GM19455 (cell line): ENCODE data around the gene TNRC6C.
"Not testable (repeated sequence)": the region's sequence is repeated elsewhere in the genome, so short reads cannot be mapped to it uniquely, and the experiment has no call there.

Experiments used
- ATAC-seq: cut with Tn5 transposase; IDR thresholded peaks from one replicate; pipeline ENCODE4 v1.9.1; 2021; ENCODE audit not compliant: unreplicated experiment

TNRC6C gene

DNA sequence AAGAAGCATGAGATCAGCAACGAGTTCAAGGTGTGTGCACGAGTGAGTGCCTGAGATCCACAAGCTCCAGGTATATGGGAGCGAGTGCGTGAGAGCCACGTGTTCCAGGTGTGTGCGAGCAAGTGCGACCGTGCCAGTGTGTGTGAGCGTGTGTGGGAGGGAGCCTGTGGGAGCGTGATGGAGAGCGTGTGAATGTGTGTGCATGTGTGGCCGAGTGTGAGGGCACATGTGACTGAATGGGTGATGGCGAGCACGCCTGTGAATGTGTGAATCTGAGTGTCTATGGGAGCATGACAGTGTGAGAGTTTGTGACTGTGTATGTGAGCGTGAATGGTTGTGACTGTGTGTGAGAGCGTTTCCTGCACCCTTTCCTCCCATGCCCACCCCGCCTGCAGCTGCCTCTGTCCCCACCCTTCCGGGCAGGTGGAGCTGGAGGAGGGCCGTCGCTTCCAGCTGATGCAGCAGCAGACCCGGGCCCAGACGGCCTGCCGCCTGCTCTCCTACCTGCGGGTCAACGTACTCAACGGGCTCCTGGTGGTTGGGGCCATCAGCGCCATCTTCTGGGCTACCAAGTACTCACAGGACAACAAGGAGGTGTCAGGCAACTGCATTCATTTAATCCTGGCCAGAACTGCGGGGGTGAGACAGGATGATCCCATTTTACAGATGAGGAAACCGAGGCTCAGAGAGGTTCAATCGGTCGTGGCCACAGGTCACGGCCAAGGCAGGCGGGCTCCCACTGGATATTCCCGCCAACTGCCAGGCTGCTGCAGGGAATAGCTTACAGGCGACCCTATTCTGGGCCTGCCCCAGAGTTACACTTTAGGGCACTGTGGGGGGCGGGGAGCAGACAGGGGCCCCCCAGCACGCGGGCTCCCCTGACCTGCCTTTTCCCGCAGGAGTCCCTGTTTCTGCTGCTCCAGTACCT, 175.7 kb downstream of the TNRC6C start:
- no peak for ATAC-seq

GRCh38 chr17:78134899-78135385, 176.4 kb downstream of the TNRC6C start:
- no peak for ATAC-seq

- no peak for ATAC-seq
Measured at GRCh38 chr17:78135858-78136500, 177.5 kb downstream of the TNRC6C start.

- no peak for ATAC-seq
Measured at GRCh38 chr17:78137392-78138203, 179.1 kb downstream of the TNRC6C start.

DNA sequence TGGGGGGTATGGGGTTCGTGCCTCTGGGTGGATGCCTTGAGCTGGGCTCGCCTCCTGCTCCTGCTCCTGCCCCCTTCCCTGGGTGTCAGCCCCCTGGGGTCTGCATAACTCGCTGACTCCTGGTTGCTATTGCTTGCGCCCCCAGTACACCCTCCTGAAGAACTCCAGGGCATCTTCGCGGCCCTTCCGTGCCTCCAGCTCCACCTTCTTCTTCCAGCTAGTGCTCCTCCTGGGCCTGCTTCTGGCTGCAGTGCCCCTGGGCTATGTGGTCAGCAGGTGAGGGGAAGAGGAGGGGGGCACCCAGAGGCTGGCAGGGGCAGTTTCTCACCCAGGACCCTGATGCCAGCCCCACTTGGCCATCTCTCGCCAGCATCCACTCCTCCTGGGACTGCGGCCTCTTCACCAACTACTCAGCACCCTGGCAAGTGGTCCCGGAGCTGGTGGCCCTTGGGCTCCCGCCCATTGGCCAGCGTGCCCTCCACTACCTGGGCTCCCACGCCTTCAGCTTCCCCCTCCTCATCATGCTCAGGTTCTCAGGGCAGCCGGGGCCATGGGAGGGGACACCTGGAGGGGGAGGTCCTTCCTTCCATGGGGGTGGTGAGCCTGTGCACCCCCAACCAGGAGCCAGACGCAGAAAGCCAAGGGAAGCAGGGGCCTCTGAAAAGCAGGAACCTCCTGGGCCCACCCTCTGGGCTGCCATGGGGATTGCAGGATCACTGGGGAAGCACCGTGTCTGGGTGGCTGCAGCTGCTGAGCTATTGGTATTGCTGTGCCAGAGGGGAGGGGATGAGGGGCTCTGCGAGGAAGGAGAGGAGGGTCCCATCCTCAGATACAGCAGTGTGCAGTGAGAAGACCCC, 179.9 kb downstream of the TNRC6C start:
- no peak for ATAC-seq

GRCh38 chr17:78139861-78140168, 181.3 kb downstream of the TNRC6C start:
- not testable (repeated sequence) for ATAC-seq

DNA sequence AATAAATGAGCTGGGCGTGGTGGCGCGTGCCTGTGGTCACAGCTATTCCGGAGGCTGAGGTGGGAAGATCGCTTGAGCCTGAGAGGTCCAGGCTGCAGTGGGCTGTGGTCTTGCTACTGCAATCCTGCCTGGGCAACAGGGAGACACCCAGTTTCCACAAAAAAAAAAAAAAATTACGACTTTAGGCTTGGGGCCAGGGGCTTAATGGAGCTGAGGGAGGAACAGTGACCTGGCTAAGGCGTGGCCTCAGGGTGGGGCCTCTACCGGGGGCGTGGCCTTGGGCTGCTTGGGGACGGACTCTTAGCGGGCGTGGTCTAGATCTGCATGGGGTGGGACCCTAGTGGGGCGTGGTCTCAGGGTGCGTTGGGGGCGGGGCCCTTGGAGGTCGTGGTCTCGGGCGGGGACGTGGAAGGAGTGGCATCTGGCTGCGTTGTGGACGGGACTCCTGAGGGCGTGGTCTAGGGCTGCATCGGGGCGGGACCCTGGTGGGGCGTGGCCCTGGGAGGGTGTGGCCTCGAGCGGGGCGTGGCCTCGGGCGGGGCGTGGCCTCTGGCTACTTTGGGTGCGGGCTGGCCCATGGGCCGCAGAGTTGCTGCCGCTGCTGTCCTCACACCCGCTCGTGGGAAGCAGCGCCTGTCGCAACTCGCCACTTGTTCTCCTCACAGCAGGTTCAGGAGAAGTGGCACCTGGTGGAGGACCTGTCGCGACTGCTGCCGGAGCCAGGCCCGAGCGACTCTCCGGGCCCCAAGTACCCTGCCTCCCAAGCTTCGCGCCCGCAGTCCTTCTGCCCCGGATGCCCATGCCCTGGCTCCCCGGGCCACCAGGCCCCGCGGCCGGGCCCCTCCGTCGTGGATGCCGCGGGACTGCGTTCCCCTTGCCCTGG, 181.9 kb downstream of the TNRC6C start:
- peak; percentile 70 for ATAC-seq

DNA sequence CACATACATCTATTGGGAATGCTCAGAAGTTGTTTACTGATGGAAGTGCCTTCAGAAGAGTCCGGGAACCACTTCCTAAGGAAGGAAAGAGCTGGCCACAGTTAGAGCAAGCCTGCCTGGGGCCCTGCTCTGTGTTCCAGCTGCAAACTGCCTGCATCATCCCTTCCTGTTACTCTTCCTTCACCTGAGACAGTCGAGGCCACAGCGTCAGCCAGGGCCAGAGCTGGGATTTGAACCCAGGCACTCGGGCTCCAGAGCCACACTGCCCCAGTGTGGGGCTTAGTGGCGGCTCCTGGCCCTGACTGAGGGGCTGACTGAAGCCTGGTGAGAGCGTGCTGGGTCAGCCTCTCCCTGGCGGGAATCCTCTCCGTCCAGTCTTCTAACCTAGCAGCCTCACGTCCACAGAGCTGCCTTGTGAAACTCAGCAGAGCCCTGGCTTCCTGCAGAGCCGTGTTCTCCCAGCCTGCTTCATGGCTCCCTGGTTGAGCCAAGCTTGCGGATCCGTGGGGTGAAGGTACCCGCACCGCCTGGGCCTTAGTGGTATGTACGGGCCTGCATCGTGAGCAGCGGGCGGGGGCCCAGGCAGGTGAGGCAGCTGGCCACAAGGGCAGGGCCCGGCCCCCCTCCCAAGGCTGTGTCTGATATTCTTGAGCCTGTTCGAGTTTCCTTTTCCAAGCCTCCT, 183.1 kb downstream of the TNRC6C start:
- ATAC-seq, result no peak

DNA sequence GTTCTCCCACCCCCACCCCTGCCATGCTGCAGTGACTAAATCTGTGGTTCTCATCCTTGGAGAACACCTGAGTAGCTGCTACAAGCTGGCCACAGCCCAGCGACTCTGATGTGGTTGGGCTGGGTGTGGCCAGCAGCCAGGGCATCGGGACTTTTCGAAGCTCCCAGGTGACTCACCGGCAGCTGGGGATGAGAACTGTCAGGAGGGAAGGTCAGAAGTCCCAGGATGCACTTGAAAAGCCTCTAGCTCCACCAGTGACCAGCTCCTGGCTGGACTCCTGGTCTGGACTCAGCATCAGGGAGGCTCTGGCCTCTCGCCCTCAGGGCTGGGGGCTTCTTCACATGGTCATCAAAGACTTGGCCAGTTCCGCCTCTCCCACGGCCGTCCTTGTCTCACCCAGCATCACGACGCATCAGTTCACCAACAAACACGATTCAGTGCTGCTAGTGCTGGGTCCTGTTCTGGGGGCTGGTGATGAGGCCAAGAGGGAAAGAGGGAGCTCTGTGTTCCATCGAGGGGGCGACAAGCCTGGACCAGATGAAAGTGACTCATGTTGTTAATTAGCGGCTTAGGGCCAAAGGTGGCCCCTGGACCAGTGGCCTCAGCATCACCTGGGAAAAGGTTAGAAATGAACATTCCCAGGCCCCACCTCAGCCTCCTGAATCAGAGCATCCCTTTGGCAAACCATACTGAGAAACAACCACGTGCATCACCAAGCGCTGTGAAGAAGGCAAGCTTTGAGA, 183.8 kb downstream of the TNRC6C start:
- no peak for ATAC-seq

DNA sequence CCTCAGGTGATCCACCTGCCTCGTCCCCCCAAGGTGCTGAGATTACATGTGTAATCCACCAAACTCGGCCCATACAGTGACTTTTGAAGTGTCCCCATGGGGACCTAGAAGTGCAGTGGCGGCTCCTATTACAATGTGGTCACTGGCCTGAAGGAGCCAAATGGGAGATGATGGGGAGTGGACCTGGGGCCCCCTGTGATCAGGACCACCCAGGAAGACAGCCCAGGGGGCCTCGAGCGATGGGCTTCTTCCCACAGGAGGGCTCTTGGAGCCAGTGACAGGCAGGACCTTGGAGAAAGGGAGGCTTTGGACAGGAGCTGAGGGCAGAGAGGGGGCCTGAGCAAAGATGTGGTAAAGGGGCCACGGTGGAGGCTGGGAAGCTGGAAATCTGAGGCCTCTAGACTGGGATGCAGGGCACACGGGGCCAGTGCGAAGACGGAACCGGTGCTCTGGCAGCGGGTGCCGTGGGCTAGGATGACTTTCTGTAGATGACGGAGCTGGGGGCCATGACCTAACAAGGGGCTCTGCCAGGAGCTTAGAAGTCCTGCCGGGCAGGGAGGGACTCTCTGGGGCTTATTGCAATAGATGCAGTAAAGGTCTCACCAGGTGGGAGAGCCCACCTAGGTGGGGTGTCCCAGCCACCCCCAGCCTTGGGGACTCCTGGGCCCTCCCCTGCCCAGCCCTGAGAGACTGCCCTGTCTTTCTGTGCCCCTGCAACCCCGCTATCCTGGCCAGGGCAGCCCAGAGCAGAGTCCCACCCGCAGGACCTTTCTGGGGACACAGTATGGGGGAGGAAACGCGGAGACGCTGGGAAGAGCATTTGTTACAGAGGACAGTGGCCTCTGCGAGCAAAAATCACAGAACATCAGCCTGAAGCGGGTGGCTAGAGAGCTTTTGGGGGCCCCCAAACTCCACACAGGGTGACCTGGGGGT, 185.0 kb downstream of the TNRC6C start:
- no peak for ATAC-seq

GRCh38 chr17:78144147-78144719, 185.7 kb downstream of the TNRC6C start:
- no peak for ATAC-seq

GRCh38 chr17:78144736-78145641, 186.5 kb downstream of the TNRC6C start:
- ATAC-seq, result no peak

DNA sequence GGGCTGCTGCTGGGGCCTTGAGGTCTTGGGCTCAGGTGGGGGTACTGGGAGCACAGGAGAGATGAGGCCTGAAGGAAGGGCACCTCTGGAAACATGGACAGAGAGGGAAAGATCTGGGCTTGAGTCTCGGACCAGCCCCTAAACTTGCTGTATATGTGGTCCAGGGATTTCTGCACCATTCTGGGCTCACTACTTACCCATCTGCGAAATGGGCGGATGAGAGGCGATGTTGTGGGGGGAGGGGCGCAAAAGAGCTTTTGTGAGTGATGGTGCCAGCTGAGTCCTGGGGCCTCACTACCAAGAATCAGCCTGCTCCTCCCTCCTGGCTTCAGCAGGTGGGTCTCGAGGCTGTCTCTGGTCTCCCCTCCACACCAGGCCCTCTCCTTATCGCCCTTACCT, 188.0 kb downstream of the TNRC6C start:
- ATAC-seq, result no peak

GRCh38 chr17:78146881-78147280, 188.4 kb downstream of the TNRC6C start:
- ATAC-seq, result no peak

DNA sequence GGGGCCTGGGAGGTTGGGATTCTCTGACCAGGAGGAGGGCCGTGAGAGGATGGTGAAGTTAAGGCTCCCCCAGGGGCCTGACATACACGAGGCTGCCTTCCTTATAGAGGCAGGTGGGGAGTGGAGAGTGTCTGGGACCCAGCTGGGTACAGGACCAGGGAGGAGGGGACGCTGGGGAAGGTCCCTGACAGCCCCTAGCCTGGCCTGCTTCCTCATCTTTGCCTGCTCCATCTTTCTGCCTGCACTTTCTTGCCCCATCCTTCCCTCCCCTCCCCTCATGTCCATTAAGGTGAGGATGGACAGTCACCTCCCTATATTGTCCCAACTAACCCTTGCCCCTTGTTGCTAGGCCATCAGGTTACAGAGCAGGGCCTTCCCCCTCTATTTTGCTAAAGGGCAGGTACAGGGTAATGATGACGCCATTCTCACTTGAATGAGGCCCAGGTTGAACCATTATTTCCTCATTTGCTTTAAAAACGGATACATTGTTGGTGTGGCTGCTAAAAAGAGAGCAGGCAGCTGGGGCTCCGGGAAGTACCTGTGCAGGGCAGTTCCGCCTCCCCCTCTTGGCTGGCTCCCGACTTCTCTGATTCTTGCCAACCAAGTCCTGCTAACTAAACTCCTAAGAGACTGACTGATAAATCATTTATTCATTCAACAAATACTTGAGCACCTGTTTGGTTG, 189.0 kb downstream of the TNRC6C start:
- no peak for ATAC-seq
